T-helper 2 cell treated with Interferon-gamma antibody and Interleukin-4, amounts not matched to agents 100 ng/mL and 5 ng/mL, for 36 hours (primary cell): ENCODE data around the gene COX4I1. TPM values are rescaled to one million over a fixed set of nuclear protein-coding genes. Genes with fewer than 3 reads are reported as not detected.
"Not testable (repeated sequence)": the region's sequence is repeated elsewhere in the genome, so short reads cannot be mapped to it uniquely, and the experiment has no call there.

ENCODE experiments used
- intact Hi-C: fragments of 100-400 bp; cut with micrococcal nuclease; formaldehyde crosslinking; loops from one replicate; pipeline ENCODE4 v1.15.1; 2023
- total RNA-seq: library from RNA; stranded (reverse); gene quantifications from 2 replicates; pipeline ENCODE4 v1.2.3, GENCODE V29; 2022

COX4I1 gene
- total RNA-seq, 1 donor from 2014 or later: 448 TPM

DNA sequence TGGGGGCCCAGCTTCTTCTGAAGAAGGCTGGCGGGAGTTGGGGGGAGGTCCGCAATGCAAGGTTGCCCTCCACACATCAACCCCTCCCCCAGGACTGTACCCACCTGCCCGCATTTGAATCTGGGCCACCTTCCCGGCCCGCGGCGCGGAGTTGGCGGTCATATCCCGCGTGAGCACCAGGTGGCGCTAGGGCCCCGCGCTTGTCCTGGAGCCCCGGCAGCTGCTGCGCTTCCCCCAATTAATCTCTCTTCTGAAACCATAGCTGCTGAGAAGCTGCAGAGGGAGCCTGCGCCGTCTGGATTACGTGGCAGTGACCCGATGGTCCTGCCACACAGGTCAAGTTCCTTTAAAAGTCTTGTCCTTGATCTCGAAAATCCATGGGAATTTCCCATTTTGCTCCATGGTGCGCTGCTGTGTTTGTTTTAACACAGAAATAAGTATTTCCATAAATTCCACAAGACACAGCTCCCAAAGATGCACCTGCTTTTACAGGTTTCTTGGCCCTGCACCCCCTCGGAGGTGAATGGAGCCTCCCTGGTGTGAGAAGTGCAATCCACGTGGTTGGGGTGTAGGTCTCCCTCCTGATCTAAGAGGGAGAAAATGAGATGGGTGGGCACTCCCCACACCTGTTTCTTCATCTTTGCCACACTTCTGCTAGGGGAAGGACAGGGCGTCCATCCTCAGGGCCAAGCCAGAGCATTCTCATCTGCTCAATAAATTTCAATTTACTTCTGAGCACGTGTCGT lies 22.1 kb downstream of the COX4I1 start:
- intact Hi-C loops: loop anchor here (1.0 to 10.0 kb wide), 3 partner anchors 166 to 373 kb away; no protein-coding TSS in a partner anchor

DNA sequence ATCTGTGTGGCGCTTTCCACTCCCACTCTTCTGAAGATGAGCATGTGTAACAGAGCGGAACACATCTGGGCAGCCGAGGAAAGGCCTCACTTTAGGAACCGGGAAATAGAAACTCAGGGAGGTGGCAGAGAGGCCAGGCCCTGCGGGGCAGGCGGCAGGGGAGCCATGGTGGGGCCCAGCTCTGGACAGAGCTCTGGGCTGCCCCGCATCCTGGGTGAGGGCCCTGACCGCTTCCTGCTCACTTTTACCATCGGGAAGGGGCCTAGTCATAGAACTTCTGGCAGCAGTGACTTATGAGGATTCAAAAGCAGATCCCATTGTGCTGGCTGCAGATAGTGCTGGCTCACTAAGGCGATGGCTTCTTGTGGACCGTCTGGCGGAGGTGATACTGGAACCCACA lies 22.6 kb downstream of the COX4I1 start:
- intact Hi-C loops: loop anchor here (10.0 kb wide), 1 partner anchor 373 kb away; no protein-coding TSS in a partner anchor

DNA sequence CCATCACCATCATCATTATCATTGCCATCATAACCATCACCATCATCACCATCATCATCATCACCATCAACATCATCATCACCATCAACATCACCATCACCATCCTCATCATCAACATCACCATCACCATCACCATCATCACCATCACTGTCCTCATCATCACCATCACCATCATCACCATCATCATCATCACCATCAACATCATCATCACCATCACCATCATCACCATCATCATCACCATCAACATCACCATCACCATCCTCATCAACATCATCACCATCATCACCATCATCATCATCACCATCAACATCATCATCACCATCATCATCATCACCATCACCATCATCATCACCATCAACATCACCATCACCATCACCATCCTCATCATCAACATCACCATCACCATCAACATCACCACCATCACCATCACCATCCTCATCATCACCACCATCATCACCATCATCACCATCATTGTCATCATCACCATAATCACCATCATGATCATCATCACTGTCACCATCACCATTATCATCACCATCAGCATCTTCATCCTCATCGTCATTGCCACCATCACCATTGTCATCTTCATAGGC lies 23.9 kb downstream of the COX4I1 start:
- intact Hi-C loops: loop anchor here (10.0 kb wide), 1 partner anchor 371 kb away; no protein-coding TSS in a partner anchor

GRCh38 chr16:85824161-85825135 lies 25.0 kb downstream of the COX4I1 start:
- intact Hi-C loops: loop anchor here (10.0 kb wide), 1 partner anchor 370 kb away; no protein-coding TSS in a partner anchor

DNA sequence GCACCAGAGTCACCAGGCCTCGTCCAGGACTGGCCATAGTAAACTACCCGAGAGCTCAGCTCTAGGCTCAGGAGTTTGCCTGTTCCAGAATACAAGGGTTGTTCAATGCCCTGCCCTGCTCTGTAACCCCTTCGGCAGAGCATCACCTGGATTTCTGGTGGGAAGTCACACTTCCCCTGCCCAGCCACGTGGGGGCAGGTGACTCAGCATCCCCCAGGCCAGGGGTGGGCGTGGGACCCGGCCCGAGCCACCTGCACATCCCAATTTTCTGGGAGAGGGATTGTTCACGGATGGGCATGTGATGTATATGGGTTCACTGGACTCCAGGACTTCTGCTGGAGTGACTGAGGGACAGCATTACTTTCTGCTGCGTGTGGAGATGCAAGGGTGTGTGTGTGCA lies 25.8 kb downstream of the COX4I1 start:
- intact Hi-C loops: loop anchor here (10.0 kb wide), 1 partner anchor 369 kb away; no protein-coding TSS in a partner anchor

DNA sequence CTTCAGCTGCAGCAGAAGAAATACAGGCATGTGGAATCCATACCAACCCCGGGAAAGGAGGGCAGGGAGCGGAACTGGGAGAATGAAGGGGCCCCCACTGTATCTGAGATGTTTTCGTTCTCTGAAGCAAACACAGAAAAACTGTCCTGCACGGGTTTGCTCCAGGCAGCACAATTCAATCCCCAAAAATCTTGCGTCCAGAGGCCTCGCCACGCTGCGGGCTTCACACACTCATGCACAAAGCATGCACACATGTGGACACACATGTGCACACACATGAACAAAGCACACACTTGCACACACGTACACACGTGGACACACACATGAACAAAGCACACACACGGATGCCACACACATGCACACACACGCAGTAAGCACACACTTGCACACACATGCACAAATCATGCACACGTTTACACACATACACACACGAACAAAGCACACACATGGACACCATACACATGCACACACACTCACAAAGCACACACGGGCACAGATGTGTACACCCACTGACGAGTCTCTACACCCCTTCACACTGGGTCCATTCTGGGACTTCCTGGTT lies 27.3 kb downstream of the COX4I1 start:
- intact Hi-C loops: loop anchor here (10.0 kb wide), 1 partner anchor 368 kb away; no protein-coding TSS in a partner anchor

DNA sequence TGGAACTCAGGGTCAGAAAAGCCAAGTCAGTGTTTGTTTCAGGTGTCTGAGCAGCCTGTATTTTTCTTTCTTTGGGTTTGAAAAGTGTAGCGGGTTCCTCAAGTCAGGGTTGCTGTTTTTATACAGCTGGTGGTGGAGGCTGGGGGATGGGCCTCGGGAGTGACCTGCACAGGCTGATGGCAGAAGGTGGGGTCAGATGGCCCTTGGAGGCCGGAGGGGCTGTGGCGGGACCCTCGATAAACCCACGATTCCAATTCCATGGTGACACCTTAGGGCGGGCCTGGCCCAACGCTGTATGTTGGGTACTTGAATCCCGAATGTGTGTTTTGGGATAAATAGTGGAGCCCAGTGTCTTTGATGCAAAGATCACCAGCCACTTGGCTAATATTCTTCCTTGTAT lies 28.7 kb downstream of the COX4I1 start:
- intact Hi-C loops: loop anchor here (10.0 kb wide), 1 partner anchor 367 kb away; no protein-coding TSS in a partner anchor

GRCh38 chr16:85829171-85829719 lies 29.8 kb downstream of the COX4I1 start:
- intact Hi-C loops: loop anchor here (10.0 kb wide), 1 partner anchor 366 kb away; no protein-coding TSS in a partner anchor

DNA sequence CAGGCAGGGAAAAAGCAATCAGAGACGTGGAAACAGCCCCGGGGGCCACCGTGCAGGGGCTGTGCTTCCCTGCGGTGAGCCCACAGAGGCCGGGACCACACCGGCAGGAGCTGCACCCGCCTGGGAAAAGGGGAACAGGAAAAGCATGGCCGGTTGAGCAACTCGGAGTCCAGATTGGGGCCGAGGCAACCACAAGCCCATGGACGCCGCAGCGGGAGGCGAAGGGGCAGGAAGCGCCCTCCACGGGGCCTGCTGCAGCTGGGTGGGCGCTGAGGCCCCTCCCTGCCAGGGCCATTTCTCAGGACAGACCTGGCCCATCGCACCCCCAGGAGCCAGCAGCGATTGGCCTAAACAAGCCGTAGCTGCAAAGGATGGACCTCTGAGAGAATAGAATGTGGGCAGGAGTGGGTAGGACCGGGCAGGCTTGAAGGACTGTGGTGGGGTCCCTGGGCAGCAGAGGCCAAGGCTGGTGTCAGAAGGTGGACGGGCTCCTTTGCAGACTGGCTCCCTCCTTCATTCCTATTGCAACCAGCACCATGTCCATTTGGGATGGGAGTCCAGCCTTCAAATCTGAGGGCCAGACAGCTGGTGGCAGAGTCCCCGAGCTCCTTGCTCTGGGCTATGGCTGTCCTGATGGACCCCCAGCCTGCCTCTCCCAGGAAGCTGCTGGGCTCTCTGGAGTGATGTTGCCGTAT lies 30.4 kb downstream of the COX4I1 start:
- intact Hi-C loops: loop anchor here (10.0 kb wide), 1 partner anchor 365 kb away; no protein-coding TSS in a partner anchor

DNA sequence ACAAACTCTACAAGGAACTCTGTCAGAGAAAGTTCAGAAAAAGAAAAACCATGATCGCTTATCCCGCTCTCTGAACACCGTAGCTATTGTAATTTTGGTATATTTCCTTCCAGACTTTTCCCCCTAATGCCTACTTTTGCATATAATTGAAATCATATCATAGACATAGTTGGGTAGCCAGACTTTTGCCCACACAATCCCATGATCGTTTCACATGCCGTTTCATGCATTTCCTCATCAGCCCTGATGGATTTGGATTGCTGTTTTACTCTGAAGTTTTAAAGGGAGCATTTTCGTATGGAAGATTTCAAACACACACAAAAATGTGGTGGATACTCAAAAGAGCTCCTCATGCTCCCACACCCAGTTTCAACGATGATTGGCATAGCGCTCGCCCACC lies 31.3 kb downstream of the COX4I1 start:
- intact Hi-C loops: no loop called here

DNA sequence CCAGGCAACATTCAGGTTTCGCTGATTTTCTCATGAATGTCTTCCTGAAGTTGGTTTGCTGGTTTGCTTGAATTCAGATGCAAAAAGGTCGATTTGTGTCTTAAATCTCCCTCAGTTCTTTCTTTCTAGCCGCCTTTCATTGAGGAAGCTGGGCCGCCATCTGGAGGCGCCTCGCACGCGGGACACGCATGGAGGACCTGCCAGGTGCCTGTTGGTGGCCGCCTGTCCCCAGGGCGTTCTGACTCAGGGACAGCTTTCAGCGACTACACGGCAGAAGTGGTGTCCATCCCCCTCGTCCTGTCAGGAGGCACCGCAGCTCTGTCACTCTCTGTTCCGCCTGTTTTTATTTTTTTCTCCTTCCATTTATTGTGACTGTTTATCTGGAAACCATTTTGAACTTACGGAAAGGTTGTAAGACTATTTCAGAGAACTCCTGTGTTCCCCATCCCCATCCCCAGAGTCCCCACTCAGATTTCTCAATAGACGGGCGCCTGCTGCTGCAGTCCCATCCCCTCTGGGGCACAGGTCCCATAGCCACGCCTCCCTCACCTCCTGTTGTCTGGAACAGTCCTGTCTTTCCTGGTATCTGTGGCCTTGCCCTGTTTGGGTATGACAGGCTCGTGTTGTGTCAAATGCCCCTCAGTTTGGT lies 33.2 kb downstream of the COX4I1 start:
- intact Hi-C loops: no loop called here

GRCh38 chr16:85833219-85833920 lies 33.9 kb downstream of the COX4I1 start:
- intact Hi-C loops: no loop called here

GRCh38 chr16:85834741-85835140 lies 35.2 kb downstream of the COX4I1 start:
- intact Hi-C loops: no loop called here

GRCh38 chr16:85835227-85835751 lies 35.8 kb downstream of the COX4I1 start:
- intact Hi-C loops: no loop called here

DNA sequence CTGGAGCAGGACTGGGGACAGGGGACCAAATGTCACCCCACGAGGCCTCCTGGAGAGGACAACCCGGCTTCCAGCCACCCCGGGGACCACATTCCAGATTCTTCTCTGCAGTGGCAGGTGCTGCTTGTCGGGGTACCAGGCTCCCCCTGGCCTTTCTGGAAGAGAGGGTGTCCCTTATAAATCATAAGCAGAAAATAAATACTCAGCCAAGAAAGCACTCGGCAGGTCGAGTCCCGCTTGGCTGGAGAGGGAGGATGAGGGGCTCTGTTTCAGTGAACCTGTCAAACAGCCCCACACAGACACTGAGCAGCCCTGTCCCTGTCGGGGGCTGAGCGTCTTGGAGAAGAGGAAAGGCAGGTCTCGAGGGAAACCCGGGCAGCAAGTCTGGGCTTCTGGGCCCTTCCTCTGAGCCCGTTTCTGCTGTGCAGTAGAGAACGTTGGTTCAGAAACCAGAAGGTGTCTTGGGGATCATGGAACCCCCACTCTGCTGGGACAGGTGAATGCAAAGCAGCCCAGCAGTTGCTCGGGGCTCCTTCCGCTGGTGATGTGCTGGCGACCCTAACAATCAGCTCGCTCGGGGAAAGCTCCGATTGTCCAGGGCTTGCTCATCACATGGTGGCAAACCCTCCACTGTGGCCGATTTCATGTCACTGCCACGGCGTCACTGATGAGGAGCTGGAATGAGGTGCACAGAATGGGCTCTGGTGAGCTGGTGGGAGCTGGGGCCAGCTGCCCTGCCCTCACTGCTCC lies 36.6 kb downstream of the COX4I1 start:
- intact Hi-C loops: no loop called here

DNA sequence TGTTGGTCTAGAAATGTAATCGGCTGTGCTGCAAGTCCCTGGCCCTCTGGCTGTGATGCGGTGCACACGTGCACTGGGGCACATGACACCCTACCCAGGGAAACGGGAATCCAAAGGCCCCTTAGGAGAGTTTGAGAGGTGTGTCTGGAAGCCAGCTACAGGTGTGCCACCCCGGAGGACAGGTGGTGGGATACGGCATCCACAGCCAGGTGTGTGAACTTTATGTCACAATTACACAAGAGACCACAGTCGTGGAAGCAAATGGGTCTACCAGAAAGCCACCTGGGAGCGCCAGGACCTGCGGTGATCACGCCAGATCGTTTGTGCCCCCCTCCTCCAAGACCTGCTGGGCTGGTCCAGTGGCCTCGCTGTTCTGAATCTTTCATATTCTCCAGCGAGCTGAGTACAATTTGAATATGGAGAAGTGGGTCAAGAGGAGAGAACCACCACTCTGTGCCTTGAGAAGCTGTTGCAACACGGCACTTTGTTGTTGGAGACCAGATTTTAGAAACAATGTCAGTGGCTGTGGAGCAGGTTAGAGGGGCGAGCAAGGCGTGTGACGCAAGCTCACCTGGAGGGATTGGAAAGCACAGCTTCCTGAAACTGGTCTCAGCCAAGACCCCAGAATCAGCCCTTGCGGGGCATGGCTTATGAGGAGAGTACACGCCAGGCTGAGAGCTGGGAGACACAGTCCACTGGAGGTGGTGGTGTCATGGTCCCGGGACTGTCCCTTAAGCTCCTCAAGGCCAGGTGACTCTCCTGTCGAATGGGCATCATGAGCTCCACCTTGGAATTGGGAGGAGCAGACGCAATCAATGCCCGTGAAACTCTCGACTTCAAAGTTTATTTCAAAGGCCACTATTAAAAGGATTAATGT lies 37.4 kb downstream of the COX4I1 start:
- intact Hi-C loops: no loop called here

- intact Hi-C loops: not testable (repeated sequence)
Measured at GRCh38 chr16:85837654-85838053, 38.2 kb downstream of the COX4I1 start.
